K562 (cell line): ENCODE measurements around the gene PUDP. TPM values are rescaled to one million over a fixed set of nuclear protein-coding genes. Genes with fewer than 3 reads are reported as not detected.

ENCODE experiments used
- ATAC-seq: fragments of 200-7000 bp; cut with Tn5 transposase; 3 replicates; pipeline ENCODE4 v1.9.1; 2020; ENCODE audit warnings: moderate library complexity
- BruUV-seq: library from RNA; stranded (reverse); fragments of 400-500 nt; replicated peaks from 2 replicates; lab custom pipeline; 2021; lab: Mats Ljungman, UMichigan
- CTCF ChIA-PET: fragments of 300-600 bp; formaldehyde crosslinking; extraction: SDS; loops from one replicate; lab custom pipeline; 2021; ENCODE audit warnings: low intra/inter-chr PET ratio; lab: Yijun Ruan, JAX
- POLR2A ChIA-PET: fragments of 300-600, 350-650 bp; sonication (Branson Sonifier 250); formaldehyde crosslinking; extraction: SDS; loops from one replicate; lab custom pipeline; 2021; ENCODE audit warnings: antibody characterized with exemption, inconsistent platforms; lab: Yijun Ruan, JAX
- DNase-seq, 4 experiments: peaks; one replicate each; pipeline versions ENCODE4 v3.0.0 to v3.0.0-alpha.2; 2011 to 2018; ENCODE audit warnings: low spot score in 3 of 4, mixed read lengths in 3 of 4; ENCODE audit errors: extremely low read depth in 1 of 4
- FAIRE-seq: peaks from 2 replicates; lab custom pipeline; 2011; peaks lifted over from hg19 to GRCh38; lab: Jason Lieb, UNC
- H2AFZ ChIP-seq: 2 replicates; pipeline ENCODE4 v1.6.0; 2011; ENCODE audit warnings: low read depth, low read length, control low read depth, inconsistent platforms
- H3K27ac ChIP-seq: fragments of 200-600 bp; 3 replicates; pipeline ENCODE4 v1.8.0; 2011; ENCODE audit warnings: low read depth, mild to moderate bottlenecking, control low read depth, inconsistent platforms, low read length, moderate library complexity, mixed read lengths; ENCODE audit errors: extremely low read depth
- H3K27me3 ChIP-seq, 2 experiments: fragments of 300-600 bp in 1 of 2; 2 replicates in 1 of 2; 3 replicates in 1 of 2; pipeline versions ENCODE4 v1.6.0 to v1.8.0; 2011; ENCODE audit warnings: inconsistent platforms in 2 of 2, low read length in 2 of 2, mild to moderate bottlenecking in 1 of 2, mixed read lengths in 1 of 2, moderate library complexity in 1 of 2; ENCODE audit not compliant: control insufficient read depth in 2 of 2, insufficient read depth in 2 of 2
- H3K36me3 ChIP-seq: fragments of 300-600 bp; 3 replicates; pipeline ENCODE4 v1.8.0; 2011; ENCODE audit warnings: mild to moderate bottlenecking, low read length, inconsistent platforms; ENCODE audit not compliant: control insufficient read depth, insufficient read depth
- H3K4me1 ChIP-seq, 2 experiments: fragments of 200-600 bp in 1 of 2; replicated peaks in 1 of 2; 2 replicates in 1 of 2; 3 replicates in 1 of 2; pipeline versions ENCODE4 v1.5.1 to v1.8.0; 2011; ENCODE audit warnings: inconsistent platforms in 2 of 2, low read length in 2 of 2, mild to moderate bottlenecking in 1 of 2, mixed read lengths in 1 of 2, moderate library complexity in 1 of 2; ENCODE audit not compliant: control insufficient read depth in 2 of 2, insufficient read depth in 2 of 2
- H3K4me2 ChIP-seq: 2 replicates; pipeline ENCODE4 v1.6.1; 2011; ENCODE audit warnings: low read length, control low read depth, inconsistent platforms, mixed read lengths; ENCODE audit not compliant: insufficient read depth
- H3K4me3 ChIP-seq: fragments of 200-600 bp; sonication (generic), shearing (Covaris generic); 2 replicates; pipeline ENCODE4 v1.5.1; 2016; ENCODE audit warnings: control low read depth, inconsistent platforms
- H3K79me2 ChIP-seq: fragments of 200-600 bp; 3 replicates; pipeline ENCODE4 v1.8.0; 2011; ENCODE audit warnings: low read length, inconsistent platforms; ENCODE audit not compliant: control insufficient read depth, insufficient read depth
- H3K9ac ChIP-seq, 2 experiments: 2 replicates each; pipeline versions ENCODE4 v1.6.0 to v1.6.1; 2011; ENCODE audit warnings: low read depth in 2 of 2, low read length in 2 of 2, control low read depth in 1 of 2, inconsistent platforms in 1 of 2, mild to moderate bottlenecking in 1 of 2, mixed read lengths in 1 of 2; ENCODE audit not compliant: insufficient read depth in 1 of 2
- H3K9me1 ChIP-seq: one replicate; pipeline ENCODE4 v1.6.0; 2011; ENCODE audit warnings: inconsistent platforms, mild to moderate bottlenecking, low read length, moderate library complexity; ENCODE audit not compliant: control insufficient read depth, insufficient read depth
- H3K9me3 ChIP-seq: replicated peaks from 2 replicates; pipeline ENCODE4 v1.5.1; 2011; ENCODE audit warnings: low read depth, low read length, inconsistent platforms; ENCODE audit not compliant: control insufficient read depth, insufficient read depth
- H4K20me1 ChIP-seq: replicated peaks from 2 replicates; pipeline ENCODE4 v1.6.1; 2011; ENCODE audit warnings: low read length, inconsistent platforms, mixed read lengths; ENCODE audit not compliant: control insufficient read depth, insufficient read depth
- CEBPB ChIP-seq: fragments of 450-650 bp; IDR thresholded peaks from 2 replicates; pipeline ENCODE4 v1.6.1; 2016; ENCODE audit warnings: missing genetic modification characterization, missing compliant biosample characterization
- CEBPG ChIP-seq, 3 experiments: fragments of 200-800 bp in 1 of 3; sonication (Bioruptor generic) in 1 of 3; sonication (generic) in 1 of 3; formaldehyde crosslinking in 1 of 3; IDR thresholded peaks in 2 of 3; conservative IDR thresholded peaks in 1 of 3; 2 replicates each; pipeline versions ENCODE4 v1.6.1 to v1.8.0; 2016 to 2022; ENCODE audit warnings: missing compliant biosample characterization in 2 of 3, missing genetic modification characterization in 2 of 3, mild to moderate bottlenecking in 1 of 3, missing genetic modification reagents in 1 of 3
- HNRNPL ChIP-seq: fragments of 200-400 bp; formaldehyde crosslinking; IDR thresholded peaks from 2 replicates; pipeline ENCODE4 v1.6.1; 2017; ENCODE audit warnings: low read depth, mild to moderate bottlenecking, low read length
- HNRNPLL ChIP-seq: fragments of 200-400 bp; formaldehyde crosslinking; IDR thresholded peaks from 2 replicates; pipeline ENCODE4 v1.6.1; 2017; ENCODE audit warnings: low read length, low read depth, mild to moderate bottlenecking; ENCODE audit not compliant: poor library complexity, severe bottlenecking
- HSF4 ChIP-seq: fragments of 250-450 bp; sonication (Bioruptor Pico); IDR thresholded peaks from 2 replicates; pipeline ENCODE4 v2.1.2; 2022; ENCODE audit warnings: mild to moderate bottlenecking, moderate library complexity, borderline replicate concordance
- JUN ChIP-seq, 2 experiments: sonication (generic) in 1 of 2; formaldehyde crosslinking in 1 of 2; IDR thresholded peaks; 2 replicates each; pipeline versions ENCODE4 v1.6.1 to v1.8.0; 2012 to 2022; ENCODE audit warnings: borderline replicate concordance in 2 of 2, mild to moderate bottlenecking in 2 of 2, improper control_type of control experiment in 1 of 2, low read depth in 1 of 2, low read length in 1 of 2, missing genetic modification reagents in 1 of 2
- MAZ ChIP-seq, 2 experiments: fragments of 450-650 bp in 1 of 2; sonication (generic) in 1 of 2; formaldehyde crosslinking; IDR thresholded peaks in 1 of 2; conservative IDR thresholded peaks in 1 of 2; 2 replicates each; pipeline versions ENCODE4 v1.4.0 to v1.5.0; 2020; ENCODE audit warnings: mild to moderate bottlenecking in 1 of 2, missing genetic modification reagents in 1 of 2
- MYBL2 ChIP-seq, 2 experiments: fragments of 450-650 bp in 1 of 2; sonication (generic) in 1 of 2; formaldehyde crosslinking in 1 of 2; IDR thresholded peaks; 2 replicates each; pipeline versions ENCODE4 v1.6.1 to v1.8.1; 2017 to 2022; ENCODE audit warnings: borderline replicate concordance in 1 of 2, inconsistent platforms in 1 of 2, low read depth in 1 of 2, mild to moderate bottlenecking in 1 of 2, missing genetic modification reagents in 1 of 2, moderate library complexity in 1 of 2
- ZBTB12 ChIP-seq: fragments of 250-450 bp; sonication (Bioruptor Pico); IDR thresholded peaks from 2 replicates; pipeline ENCODE4 v1.4.0; 2020
- ZBTB5 ChIP-seq: fragments of 450-650 bp; IDR thresholded peaks from 2 replicates; pipeline ENCODE4 v1.6.1; 2017; ENCODE audit warnings: antibody characterized with exemption
- ZNF175 ChIP-seq: fragments of 200-800 bp; sonication (Bioruptor generic); IDR thresholded peaks from 2 replicates; pipeline ENCODE4 v1.6.1; 2016; ENCODE audit warnings: low read depth, mild to moderate bottlenecking, missing genetic modification characterization, missing compliant biosample characterization
- WGBS: fragments of 100-300 bp; shearing (Covaris generic); methylation state at CpG from one replicate; pipeline ENCODE4 v1.1.6; 2016; ENCODE audit warnings: low coverage, mixed read lengths; ENCODE audit not compliant: insufficient coverage; ENCODE audit errors: missing lambda C conversion rate; 5-methylcytosine and 5-hydroxymethylcytosine counted together
- in situ Hi-C: fragments of 300-500 bp; cut with MboI; formaldehyde crosslinking; loops from 4 replicates; pipeline ENCODE4 v1.15.0; 2018; ENCODE audit warnings: inconsistent platforms, mixed read lengths
- intact Hi-C: fragments of 100-400 bp; cut with micrococcal nuclease; formaldehyde crosslinking; loops from 2 replicates; pipeline ENCODE4 v1.14.2; 2022
- polyA plus RNA-seq, 8 experiments: library from polyadenylated mRNA; depleted of rRNA in 4 of 8; stranded (reverse) in 5 of 8; unstranded in 3 of 8; fragments of >200 nt; fragmentation: Nextera tagmentation in 2 of 8; fragmentation: Illumina TruSeq in 1 of 8; extraction: Ambion mirVana in 2 of 8; extraction: Trizol in 1 of 8; gene quantifications; 2 replicates each; pipeline versions ENCODE4 v1.2.1 to v1.2.3, GENCODE V29; 2011 to 2014; ENCODE audit warnings: inconsistent platforms in 1 of 8, missing spikeins in 1 of 8
- total RNA-seq, 7 experiments: library from RNA; depleted of rRNA in 6 of 7; stranded (reverse); fragments of >200 nt in 6 of 7; fragmentation: Illumina TruSeq in 2 of 7; extraction: Trizol in 2 of 7; gene quantifications; 2 replicates each; pipeline versions ENCODE4 v1.2.1 to v1.2.3, GENCODE V29; 2011 to 2021; ENCODE audit warnings: low replicate concordance in 1 of 7
- TF ChIP-seq, protein P1 (sequence below): fragments of 450-650 bp; formaldehyde crosslinking; IDR thresholded peaks from 2 replicates; pipeline ENCODE4 v1.4.0; 2020; ENCODE audit warnings: mild to moderate bottlenecking, moderate library complexity

Gene PUDP
- total and polyA plus RNA-seq, 9 of the 15 experiments (the other 6 are each of a cell fraction or from before 2014, with no cell fraction given) = 13.6 to 63.0 (median 29.2) TPM

DNA sequence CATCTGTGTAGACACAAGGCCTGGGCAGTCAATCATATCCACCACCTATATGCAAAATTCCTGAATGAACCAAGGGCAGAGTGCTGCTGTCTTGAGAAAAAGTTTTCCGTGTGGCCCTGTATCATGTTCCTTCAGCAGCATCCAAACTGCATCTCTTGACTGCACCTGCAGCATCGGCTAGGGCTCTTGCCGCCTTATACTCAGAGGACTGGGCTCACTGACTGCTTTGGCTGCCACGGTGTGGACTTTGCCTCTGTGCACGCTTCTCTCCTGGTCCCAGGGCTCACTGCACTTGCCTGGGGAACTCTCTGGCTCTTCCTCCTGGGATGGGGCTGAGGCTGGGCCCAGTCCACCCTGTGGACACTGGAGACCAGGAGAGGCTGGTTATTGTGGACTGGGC, 39.9 kb downstream of the PUDP start (continued):
- no peak for TF ChIP-seq ZBTB12 (CRISPR knock-in tag)

DNA sequence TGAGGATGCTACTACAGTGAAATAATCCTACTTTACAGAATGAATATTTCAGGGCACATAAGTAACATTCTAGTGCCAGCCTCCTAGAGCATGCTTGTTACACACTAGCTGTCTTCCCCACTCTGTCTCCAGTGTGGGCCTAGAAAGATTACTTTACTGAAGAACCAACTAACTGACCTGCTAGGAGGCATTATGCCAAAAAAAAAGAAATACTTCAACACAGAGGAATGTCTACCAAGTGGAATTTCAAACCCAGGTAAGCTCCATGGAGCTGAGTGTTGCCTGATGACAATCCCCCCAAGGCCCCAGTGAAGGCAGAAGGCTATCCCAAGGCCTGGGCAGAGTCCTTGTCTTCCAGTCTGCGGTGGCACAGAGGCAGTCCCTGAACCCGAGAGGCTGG, 41.3 kb downstream of the PUDP start:
- Histone ChIP-seq H3K4me3 (no peak overlapping the region), H3K4me2 (no peak overlapping the region), H3K9me1 (no peaks in the 10 kb centered on the region), H4K20me1 (no peaks in the 10 kb centered on the region), H2AFZ (no peak overlapping the region), H3K36me3 (peaks cover 24% of the 10 kb centered on the region; the same call in 2 of the 3 replicates), H3K4me1 (no peaks in the 10 kb centered on the region; a peak in 3 of 5 replicates), H3K79me2 (peaks cover 4% of the 10 kb centered on the region; the same call in 1 of the 3 replicates), H3K27me3 (no peaks in the 10 kb centered on the region), H3K27ac (no peak overlapping the region), H3K9me3 (no peaks in the 10 kb centered on the region), H3K9ac (no peak overlapping the region)
- in situ Hi-C loops = no loop called here
- no TSS peak for BruUV-seq
- DNase-seq = no peak
- CTCF ChIA-PET = no interaction called here
- FAIRE-seq = no peak
- no peak for ATAC-seq
- intact Hi-C loops = no loop called here
- 94% methylated on average over 2 of the region's 2 CpGs for WGBS
- POLR2A ChIA-PET = no interaction called here
- TF ChIP-seq JUN (IDR thresholded peaks at IDR 0.05; ENCODE audit: borderline replicate concordance, low read depth, low read length) (no peak), JUN (CRISPR knock-in tag; IDR thresholded peaks at IDR 0.05; ENCODE audit: borderline replicate concordance) (no peak), MYBL2 (IDR thresholded peaks at IDR 0.05; ENCODE audit: low read depth) (no peak), MYBL2 (CRISPR knock-in tag; IDR thresholded peaks at IDR 0.05; ENCODE audit: borderline replicate concordance) (no peak), ZNF175 (CRISPR knock-in tag) (no peak), HNRNPL (no peak), HNRNPLL (no peak), MAZ (CRISPR knock-in tag; conservative IDR thresholded peaks at IDR 0.05 in 1 of 2, IDR thresholded peaks at IDR 0.05 in 1 of 2) (no peak), CEBPG (CRISPR knock-in tag; IDR thresholded peaks at IDR 0.05) (no peak), CEBPG (tag; conservative IDR thresholded peaks at IDR 0.05 in 1 of 2, IDR thresholded peaks at IDR 0.05 in 1 of 2) (no peak), ZBTB5 (no peak), HSF4 (CRISPR knock-in tag) (no peak), CEBPB (tag) (no peak)
- TF ChIP-seq, protein P1, sequence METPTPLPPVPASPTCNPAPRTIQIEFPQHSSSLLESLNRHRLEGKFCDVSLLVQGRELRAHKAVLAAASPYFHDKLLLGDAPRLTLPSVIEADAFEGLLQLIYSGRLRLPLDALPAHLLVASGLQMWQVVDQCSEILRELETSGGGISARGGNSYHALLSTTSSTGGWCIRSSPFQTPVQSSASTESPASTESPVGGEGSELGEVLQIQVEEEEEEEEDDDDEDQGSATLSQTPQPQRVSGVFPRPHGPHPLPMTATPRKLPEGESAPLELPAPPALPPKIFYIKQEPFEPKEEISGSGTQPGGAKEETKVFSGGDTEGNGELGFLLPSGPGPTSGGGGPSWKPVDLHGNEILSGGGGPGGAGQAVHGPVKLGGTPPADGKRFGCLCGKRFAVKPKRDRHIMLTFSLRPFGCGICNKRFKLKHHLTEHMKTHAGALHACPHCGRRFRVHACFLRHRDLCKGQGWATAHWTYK = no peak
